GM19240 (cell line): ENCODE results near the gene PPID.
"Not testable (repeated sequence)": the region's sequence is repeated elsewhere in the genome, so short reads cannot be mapped to it uniquely, and the experiment has no call there.

ENCODE experiments used
- DNase-seq: peaks from one replicate; pipeline ENCODE4 v3.0.0; 2011; ENCODE audit warnings: low spot score; ENCODE audit not compliant: insufficient read length

Gene PPID

GRCh38 chr4:158667651-158668198 lies 55.5 kb downstream of the PPID start:
- peak; percentile 7 for DNase-seq

GRCh38 chr4:158666892-158667291 lies 56.3 kb downstream of the PPID start:
- no peak for DNase-seq

GRCh38 chr4:158664806-158665205 lies 58.4 kb downstream of the PPID start:
- no peak for DNase-seq

GRCh38 chr4:158663707-158664625 lies 59.2 kb downstream of the PPID start:
- not testable (repeated sequence) for DNase-seq

GRCh38 chr4:158663255-158663654 lies 59.9 kb downstream of the PPID start:
- not testable (repeated sequence) for DNase-seq
